Measurements from ENCODE around the gene PFDN5.

PFDN5 gene

DNA sequence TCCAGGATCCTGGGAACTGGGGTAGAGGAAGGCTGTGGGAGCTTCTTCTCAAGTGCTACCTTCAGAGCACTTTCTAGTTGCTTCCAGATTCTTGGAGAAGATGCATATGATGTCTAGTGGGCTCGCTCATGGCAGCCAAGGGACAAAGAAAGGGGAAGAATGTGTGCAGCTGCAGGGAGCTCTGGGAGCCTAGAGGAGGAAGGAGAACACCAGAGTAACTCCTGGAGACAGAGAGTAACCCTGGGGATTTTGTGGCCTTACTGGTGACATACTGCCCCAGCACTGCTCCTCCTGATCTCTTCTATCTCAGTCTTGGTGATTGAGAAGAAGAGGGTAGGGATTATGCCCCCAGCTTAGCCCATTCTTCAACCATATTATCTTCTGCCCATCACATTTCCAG, 51.1 kb downstream of the PFDN5 start:
- TF ChIP-seq, protein P1, sequence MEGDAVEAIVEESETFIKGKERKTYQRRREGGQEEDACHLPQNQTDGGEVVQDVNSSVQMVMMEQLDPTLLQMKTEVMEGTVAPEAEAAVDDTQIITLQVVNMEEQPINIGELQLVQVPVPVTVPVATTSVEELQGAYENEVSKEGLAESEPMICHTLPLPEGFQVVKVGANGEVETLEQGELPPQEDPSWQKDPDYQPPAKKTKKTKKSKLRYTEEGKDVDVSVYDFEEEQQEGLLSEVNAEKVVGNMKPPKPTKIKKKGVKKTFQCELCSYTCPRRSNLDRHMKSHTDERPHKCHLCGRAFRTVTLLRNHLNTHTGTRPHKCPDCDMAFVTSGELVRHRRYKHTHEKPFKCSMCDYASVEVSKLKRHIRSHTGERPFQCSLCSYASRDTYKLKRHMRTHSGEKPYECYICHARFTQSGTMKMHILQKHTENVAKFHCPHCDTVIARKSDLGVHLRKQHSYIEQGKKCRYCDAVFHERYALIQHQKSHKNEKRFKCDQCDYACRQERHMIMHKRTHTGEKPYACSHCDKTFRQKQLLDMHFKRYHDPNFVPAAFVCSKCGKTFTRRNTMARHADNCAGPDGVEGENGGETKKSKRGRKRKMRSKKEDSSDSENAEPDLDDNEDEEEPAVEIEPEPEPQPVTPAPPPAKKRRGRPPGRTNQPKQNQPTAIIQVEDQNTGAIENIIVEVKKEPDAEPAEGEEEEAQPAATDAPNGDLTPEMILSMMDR (IDR thresholded peaks at IDR 0.05; ENCODE audit: low read depth, low read length), result no peak
- DNase-seq (ENCODE audit: extremely low read depth, low read depth), result no peak

DNA sequence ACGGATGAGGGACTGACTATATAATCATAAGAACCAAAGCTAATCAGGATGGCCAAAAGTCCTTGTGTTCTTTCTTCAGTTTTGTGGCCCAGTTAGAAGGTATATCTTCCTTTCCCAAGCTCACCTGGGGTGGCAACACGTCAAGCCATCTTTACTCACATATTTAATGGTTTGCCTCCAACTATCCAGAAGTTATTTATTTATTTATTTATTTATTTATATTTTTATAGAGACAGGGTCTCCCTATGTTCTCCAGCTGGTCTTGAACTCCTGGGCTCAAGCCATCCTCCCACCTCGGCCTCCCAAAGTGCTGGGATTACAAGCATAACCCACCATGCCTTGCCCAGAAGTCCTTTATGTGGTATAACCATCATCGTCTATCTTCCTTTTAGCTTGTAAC, 52.6 kb downstream of the PFDN5 start:
- DNase-seq (ENCODE audit: extremely low read depth, low read depth), result no peak
- TF ChIP-seq, protein P1 (IDR thresholded peaks at IDR 0.05; ENCODE audit: low read depth, low read length), result no peak

Measured in AG09319 (cell line).